ENCODE data around the gene IZUMO4. TPM values are rescaled to one million over a fixed set of nuclear protein-coding genes. Genes with fewer than 3 reads are reported as not detected.

IZUMO4 gene
- total and polyA plus RNA-seq, 4 donors, result 1.2 to 1.4 (median 1.2) TPM

DNA sequence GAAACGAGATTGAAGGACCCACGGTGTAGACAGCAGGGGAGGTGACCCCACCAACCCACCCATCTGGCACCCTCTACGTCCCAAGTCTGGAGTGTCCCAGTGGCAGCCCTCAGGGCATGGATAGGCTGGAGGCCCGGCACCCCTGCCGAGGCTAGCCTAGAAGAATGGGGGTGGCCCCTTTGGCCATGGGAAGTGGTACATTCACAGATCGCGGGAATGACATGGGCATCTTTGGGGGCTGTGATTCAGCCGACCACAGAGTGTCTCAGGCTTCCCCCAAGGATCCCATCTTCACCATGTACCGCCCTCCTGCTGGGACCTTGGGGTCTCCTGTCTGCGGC lies 34.4 kb upstream of the IZUMO4 start:
- Histone ChIP-seq H3K36me3 (ENCODE audit: control insufficient read depth in 4 of 4, insufficient read depth in 3 of 4, low read depth in 1 of 4, low read length in 3 of 4) (no peaks in the 10 kb centered on the region), H3K4me1 (ENCODE audit: control insufficient read depth in 4 of 4, insufficient read depth in 4 of 4, low read length in 3 of 4) (peaks cover 6 to 35% (median 21%) of the 10 kb centered on the region in 4 donors), H3K4me3 (ENCODE audit: low read depth in 1 of 3, low read length in 3 of 3) (peak overlapping the region in 2 of 3 donors; percentile 61 to 74), H3K9me3 (ENCODE audit: control insufficient read depth in 4 of 4, low read length in 3 of 4) (no peaks in the 10 kb centered on the region), H3K27ac (ENCODE audit: low read depth in 1 of 2, low read length in 2 of 2) (peak overlapping the region; percentile 84 to 89), H3K27me3 (ENCODE audit: control insufficient read depth in 4 of 4, insufficient read depth in 4 of 4, low read length in 3 of 4) (no peaks in the 10 kb centered on the region), H3K9ac (ENCODE audit: low read depth in 1 of 2, low read length in 2 of 2) (peak overlapping the region in 1 of 2 donors; percentile 50)
- 69% methylated on average over 10 of the region's 10 CpGs for WGBS
- no peak for DNase-seq (ENCODE audit: low spot score)
- TF ChIP-seq, protein P1, sequence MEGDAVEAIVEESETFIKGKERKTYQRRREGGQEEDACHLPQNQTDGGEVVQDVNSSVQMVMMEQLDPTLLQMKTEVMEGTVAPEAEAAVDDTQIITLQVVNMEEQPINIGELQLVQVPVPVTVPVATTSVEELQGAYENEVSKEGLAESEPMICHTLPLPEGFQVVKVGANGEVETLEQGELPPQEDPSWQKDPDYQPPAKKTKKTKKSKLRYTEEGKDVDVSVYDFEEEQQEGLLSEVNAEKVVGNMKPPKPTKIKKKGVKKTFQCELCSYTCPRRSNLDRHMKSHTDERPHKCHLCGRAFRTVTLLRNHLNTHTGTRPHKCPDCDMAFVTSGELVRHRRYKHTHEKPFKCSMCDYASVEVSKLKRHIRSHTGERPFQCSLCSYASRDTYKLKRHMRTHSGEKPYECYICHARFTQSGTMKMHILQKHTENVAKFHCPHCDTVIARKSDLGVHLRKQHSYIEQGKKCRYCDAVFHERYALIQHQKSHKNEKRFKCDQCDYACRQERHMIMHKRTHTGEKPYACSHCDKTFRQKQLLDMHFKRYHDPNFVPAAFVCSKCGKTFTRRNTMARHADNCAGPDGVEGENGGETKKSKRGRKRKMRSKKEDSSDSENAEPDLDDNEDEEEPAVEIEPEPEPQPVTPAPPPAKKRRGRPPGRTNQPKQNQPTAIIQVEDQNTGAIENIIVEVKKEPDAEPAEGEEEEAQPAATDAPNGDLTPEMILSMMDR (IDR thresholded peaks at IDR 0.05; ENCODE audit: low read depth, low read length, missing input control), result no peak
- no peak for TF ChIP-seq JUND (IDR thresholded peaks at IDR 0.05)
- no peak for TF ChIP-seq YY1 (IDR thresholded peaks at IDR 0.05)
- TF ChIP-seq GABPA (IDR thresholded peaks at IDR 0.05 in 1 of 2, conservative IDR thresholded peaks at IDR 0.05 in 1 of 2), result no peak
- no peak for TF ChIP-seq FOXA2 (IDR thresholded peaks at IDR 0.05)
- no peak for TF ChIP-seq FOXA1 (IDR thresholded peaks at IDR 0.05)
- TF ChIP-seq, protein P2, sequence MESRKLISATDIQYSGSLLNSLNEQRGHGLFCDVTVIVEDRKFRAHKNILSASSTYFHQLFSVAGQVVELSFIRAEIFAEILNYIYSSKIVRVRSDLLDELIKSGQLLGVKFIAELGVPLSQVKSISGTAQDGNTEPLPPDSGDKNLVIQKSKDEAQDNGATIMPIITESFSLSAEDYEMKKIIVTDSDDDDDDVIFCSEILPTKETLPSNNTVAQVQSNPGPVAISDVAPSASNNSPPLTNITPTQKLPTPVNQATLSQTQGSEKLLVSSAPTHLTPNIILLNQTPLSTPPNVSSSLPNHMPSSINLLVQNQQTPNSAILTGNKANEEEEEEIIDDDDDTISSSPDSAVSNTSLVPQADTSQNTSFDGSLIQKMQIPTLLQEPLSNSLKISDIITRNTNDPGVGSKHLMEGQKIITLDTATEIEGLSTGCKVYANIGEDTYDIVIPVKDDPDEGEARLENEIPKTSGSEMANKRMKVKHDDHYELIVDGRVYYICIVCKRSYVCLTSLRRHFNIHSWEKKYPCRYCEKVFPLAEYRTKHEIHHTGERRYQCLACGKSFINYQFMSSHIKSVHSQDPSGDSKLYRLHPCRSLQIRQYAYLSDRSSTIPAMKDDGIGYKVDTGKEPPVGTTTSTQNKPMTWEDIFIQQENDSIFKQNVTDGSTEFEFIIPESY (IDR thresholded peaks at IDR 0.05), result no peak
- TF ChIP-seq TAF1 (conservative IDR thresholded peaks at IDR 0.05), result no peak
- no peak for TF ChIP-seq NR2F2 (IDR thresholded peaks at IDR 0.05)
- TF ChIP-seq RAD21 (IDR thresholded peaks at IDR 0.05), result no peak
- TF ChIP-seq HNF4G (IDR thresholded peaks at IDR 0.05), result no peak

DNA sequence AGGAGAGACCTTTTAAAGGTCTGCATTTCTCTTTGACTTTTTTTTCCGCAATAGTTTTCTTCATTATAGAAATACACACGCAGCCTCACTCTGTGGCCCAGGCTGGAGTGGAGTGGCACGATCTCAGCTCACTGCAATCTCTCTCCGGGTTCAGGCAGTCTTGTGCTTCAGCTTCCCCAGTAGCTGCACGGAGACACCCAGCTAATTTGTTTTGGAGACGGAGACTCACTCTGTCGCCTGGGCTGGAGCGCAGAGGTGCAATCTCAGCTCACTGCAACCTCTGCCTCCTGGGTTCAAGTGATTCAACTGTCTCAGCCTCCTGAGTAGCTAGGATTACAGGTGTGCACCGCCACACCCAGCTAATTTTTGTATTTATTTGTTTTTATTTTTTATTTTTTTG lies 33.9 kb upstream of the IZUMO4 start:
- Histone ChIP-seq H3K9ac (ENCODE audit: low read depth in 1 of 2, low read length in 2 of 2) (no peak overlapping the region), H3K27ac (ENCODE audit: low read depth in 1 of 2, low read length in 2 of 2) (no peak overlapping the region), H3K27me3 (ENCODE audit: control insufficient read depth in 4 of 4, insufficient read depth in 4 of 4, low read length in 3 of 4) (no peaks in the 10 kb centered on the region), H3K36me3 (ENCODE audit: control insufficient read depth in 4 of 4, insufficient read depth in 3 of 4, low read depth in 1 of 4, low read length in 3 of 4) (no peaks in the 10 kb centered on the region), H3K9me3 (ENCODE audit: control insufficient read depth in 4 of 4, low read length in 3 of 4) (no peaks in the 10 kb centered on the region), H3K4me1 (ENCODE audit: control insufficient read depth in 4 of 4, insufficient read depth in 4 of 4, low read length in 3 of 4) (peaks cover 6 to 35% (median 21%) of the 10 kb centered on the region in 4 donors), H3K4me3 (ENCODE audit: low read depth in 1 of 3, low read length in 3 of 3) (no peak overlapping the region)
- TF ChIP-seq SP1 (IDR thresholded peaks at IDR 0.05) (no peak), HNF4G (IDR thresholded peaks at IDR 0.05) (no peak), EGR1 (IDR thresholded peaks at IDR 0.05; ENCODE audit: low read depth in 2 of 2) (no peak)
- TF ChIP-seq, protein P3, sequence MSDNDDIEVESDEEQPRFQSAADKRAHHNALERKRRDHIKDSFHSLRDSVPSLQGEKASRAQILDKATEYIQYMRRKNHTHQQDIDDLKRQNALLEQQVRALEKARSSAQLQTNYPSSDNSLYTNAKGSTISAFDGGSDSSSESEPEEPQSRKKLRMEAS (IDR thresholded peaks at IDR 0.05), result no peak
- TF ChIP-seq, protein P4, sequence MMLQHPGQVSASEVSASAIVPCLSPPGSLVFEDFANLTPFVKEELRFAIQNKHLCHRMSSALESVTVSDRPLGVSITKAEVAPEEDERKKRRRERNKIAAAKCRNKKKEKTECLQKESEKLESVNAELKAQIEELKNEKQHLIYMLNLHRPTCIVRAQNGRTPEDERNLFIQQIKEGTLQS (IDR thresholded peaks at IDR 0.05), result no peak
- no peak for DNase-seq (ENCODE audit: low spot score)
- 94% methylated on average over 9 of the region's 9 CpGs for WGBS

DNA sequence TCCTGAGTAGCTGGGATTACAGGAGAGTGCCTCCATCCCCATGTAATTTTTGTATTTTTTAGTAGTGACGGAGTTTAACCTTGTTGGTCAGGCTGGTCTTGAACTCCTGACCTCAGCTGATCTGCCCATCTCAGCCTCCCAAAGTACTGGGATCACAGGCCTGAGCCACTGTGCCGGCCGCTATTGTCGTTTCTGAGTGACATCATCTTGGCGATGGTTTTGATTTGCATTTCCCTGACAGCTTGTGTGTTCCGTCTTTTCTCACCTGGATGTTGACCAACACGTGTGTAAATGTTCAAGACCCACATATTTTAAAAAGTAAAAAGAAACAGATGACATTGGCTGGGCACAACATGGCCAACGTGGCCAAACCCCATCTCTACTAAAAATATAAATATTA lies 32.9 kb upstream of the IZUMO4 start:
- Histone ChIP-seq H3K9me3 (ENCODE audit: control insufficient read depth in 4 of 4, low read length in 3 of 4) (no peaks in the 10 kb centered on the region), H3K27me3 (ENCODE audit: control insufficient read depth in 4 of 4, insufficient read depth in 4 of 4, low read length in 3 of 4) (no peaks in the 10 kb centered on the region), H3K4me3 (ENCODE audit: low read depth in 1 of 3, low read length in 3 of 3) (no peak overlapping the region), H3K27ac (ENCODE audit: low read depth in 1 of 2, low read length in 2 of 2) (no peak overlapping the region), H3K36me3 (ENCODE audit: control insufficient read depth in 4 of 4, insufficient read depth in 3 of 4, low read depth in 1 of 4, low read length in 3 of 4) (no peaks in the 10 kb centered on the region), H3K4me1 (ENCODE audit: control insufficient read depth in 4 of 4, insufficient read depth in 4 of 4, low read length in 3 of 4) (peaks cover 6 to 32% (median 20%) of the 10 kb centered on the region in 4 donors), H3K9ac (ENCODE audit: low read depth in 1 of 2, low read length in 2 of 2) (no peak overlapping the region)
- TF ChIP-seq TAF1 (conservative IDR thresholded peaks at IDR 0.05), result no peak
- TF ChIP-seq, protein P1 (IDR thresholded peaks at IDR 0.05; ENCODE audit: low read depth, low read length, missing input control), result no peak
- WGBS, result 89% methylated on average over 8 of the region's 8 CpGs
- no peak for DNase-seq (ENCODE audit: low spot score)

Measured in liver (tissue), 9 donors.